Measurements from ENCODE around the gene PNPO. TPM values are rescaled to one million over a fixed set of nuclear protein-coding genes. Genes with fewer than 3 reads are reported as not detected.

The PNPO gene
- total RNA-seq, 1 donor from 2014 or later = 23.7 TPM

- FAIRE-seq (no peak), DNase-seq (ENCODE audit: low read depth) (no peak)
- TF ChIP-seq CTCF (IDR thresholded peaks at IDR 0.05; ENCODE audit: insufficient read depth, low read length, severe bottlenecking) = no peak
- H3K4me3 ChIP-seq (ENCODE audit: low read depth, low read length) = no peak overlapping the region
- no peaks in the 10 kb centered on the region for H3K36me3 ChIP-seq (ENCODE audit: control insufficient read depth, insufficient read depth, low read length)
- no peaks in the 10 kb centered on the region for H3K27me3 ChIP-seq (ENCODE audit: control insufficient read depth, insufficient read depth, low read length)
Measured at GRCh38 chr17:47993964-47994363, 52.6 kb downstream of the PNPO start.

- no peak for FAIRE-seq
- Histone ChIP-seq H3K4me3 (ENCODE audit: low read depth, low read length) (no peak overlapping the region), H3K36me3 (ENCODE audit: control insufficient read depth, insufficient read depth, low read length) (no peaks in the 10 kb centered on the region), H3K27me3 (ENCODE audit: control insufficient read depth, insufficient read depth, low read length) (no peaks in the 10 kb centered on the region)
- no peak for TF ChIP-seq CTCF (IDR thresholded peaks at IDR 0.05; ENCODE audit: insufficient read depth, low read length, severe bottlenecking)
- no peak for DNase-seq (ENCODE audit: low read depth)
Measured at GRCh38 chr17:47994724-47995123, 53.4 kb downstream of the PNPO start.

- no peak for DNase-seq (ENCODE audit: low read depth)
- H3K36me3 ChIP-seq (ENCODE audit: control insufficient read depth, insufficient read depth, low read length) = no peaks in the 10 kb centered on the region
- no peak for FAIRE-seq
- no peak overlapping the region for H3K4me3 ChIP-seq (ENCODE audit: low read depth, low read length)
- H3K27me3 ChIP-seq (ENCODE audit: control insufficient read depth, insufficient read depth, low read length) = no peaks in the 10 kb centered on the region
- no peak for TF ChIP-seq CTCF (IDR thresholded peaks at IDR 0.05; ENCODE audit: insufficient read depth, low read length, severe bottlenecking)
Measured at GRCh38 chr17:47995241-47995935, 54.0 kb downstream of the PNPO start.

GRCh38 chr17:47996201-47996600, 54.8 kb downstream of the PNPO start:
- Histone ChIP-seq H3K36me3 (ENCODE audit: control insufficient read depth, insufficient read depth, low read length) (no peaks in the 10 kb centered on the region), H3K4me3 (ENCODE audit: low read depth, low read length) (no peak overlapping the region), H3K27me3 (ENCODE audit: control insufficient read depth, insufficient read depth, low read length) (no peaks in the 10 kb centered on the region)
- no peak for TF ChIP-seq CTCF (IDR thresholded peaks at IDR 0.05; ENCODE audit: insufficient read depth, low read length, severe bottlenecking)
- no peak for FAIRE-seq
- no peak for DNase-seq (ENCODE audit: low read depth)

- Histone ChIP-seq H3K4me3 (ENCODE audit: low read depth, low read length) (no peak overlapping the region), H3K36me3 (ENCODE audit: control insufficient read depth, insufficient read depth, low read length) (no peaks in the 10 kb centered on the region), H3K27me3 (ENCODE audit: control insufficient read depth, insufficient read depth, low read length) (no peaks in the 10 kb centered on the region)
- no peak for DNase-seq (ENCODE audit: low read depth)
- FAIRE-seq = no peak
- no peak for TF ChIP-seq CTCF (IDR thresholded peaks at IDR 0.05; ENCODE audit: insufficient read depth, low read length, severe bottlenecking)
Measured at GRCh38 chr17:47997586-47997985, 56.2 kb downstream of the PNPO start.

- H3K27me3 ChIP-seq (ENCODE audit: control insufficient read depth, insufficient read depth, low read length) = no peaks in the 10 kb centered on the region
- DNase-seq (ENCODE audit: low read depth) = no peak
- TF ChIP-seq CTCF (IDR thresholded peaks at IDR 0.05; ENCODE audit: insufficient read depth, low read length, severe bottlenecking) = no peak
- H3K36me3 ChIP-seq (ENCODE audit: control insufficient read depth, insufficient read depth, low read length) = no peaks in the 10 kb centered on the region
- FAIRE-seq = no peak
- no peak overlapping the region for H3K4me3 ChIP-seq (ENCODE audit: low read depth, low read length)
Measured at GRCh38 chr17:47998044-47998443, 56.7 kb downstream of the PNPO start.
